ES-I3 (cell line): ENCODE data around the gene ANKFY1.

Experiments
- H3K36me3 ChIP-seq: 2 replicates; pipeline ENCODE4 v1.6.1; 2013; ENCODE audit warnings: mild to moderate bottlenecking, low read length, control low read depth, moderate library complexity; ENCODE audit not compliant: insufficient read depth
- H3K4me1 ChIP-seq: 2 replicates; pipeline ENCODE4 v1.6.1; 2013; ENCODE audit warnings: mild to moderate bottlenecking, control low read depth, low read length; ENCODE audit not compliant: insufficient read depth
- H3K9ac ChIP-seq: 2 replicates; pipeline ENCODE4 v1.6.1; 2013; ENCODE audit warnings: low read depth, mild to moderate bottlenecking, low read length, moderate library complexity
- H3K9me3 ChIP-seq: 2 replicates; pipeline ENCODE4 v1.6.1; 2013; ENCODE audit warnings: mild to moderate bottlenecking, low read length, moderate library complexity; ENCODE audit not compliant: control insufficient read depth, insufficient read depth

The ANKFY1 gene

GRCh38 chr17:4247971-4248388 lies 15.8 kb downstream of the ANKFY1 start:
- Histone ChIP-seq H3K36me3 (0 out of 2 replicates have a peak, but pooled peaks cover 5% of the 10 kb centered on the region), H3K4me1 (peaks cover 26% of the 10 kb centered on the region), H3K9ac (no peak overlapping the region), H3K9me3 (no peaks in the 10 kb centered on the region)

- no peaks in the 10 kb centered on the region for H3K9me3 ChIP-seq
- peaks cover 26% of the 10 kb centered on the region for H3K4me1 ChIP-seq
- H3K9ac ChIP-seq: no peak overlapping the region
Measured at GRCh38 chr17:4247361-4247970, 16.3 kb downstream of the ANKFY1 start.

GRCh38 chr17:4246674-4247073 lies 17.1 kb downstream of the ANKFY1 start:
- Histone ChIP-seq H3K4me1 (peaks cover 26% of the 10 kb centered on the region), H3K36me3 (0 out of 2 replicates have a peak, but pooled peaks cover 5% of the 10 kb centered on the region), H3K9me3 (no peaks in the 10 kb centered on the region), H3K9ac (no peak overlapping the region)

More at GRCh38 chr17:4247361-4247970, 16.3 kb downstream of the ANKFY1 start:
- H3K36me3 ChIP-seq: 0 out of 2 replicates have a peak, but pooled peaks cover 5% of the 10 kb centered on the region

GRCh38 chr17:4241535-4241934 lies 22.2 kb downstream of the ANKFY1 start:
- Histone ChIP-seq H3K36me3 (peaks cover 2% of the 10 kb centered on the region; the same call in 1 of the 2 replicates), H3K4me1 (peaks cover 2% of the 10 kb centered on the region; the same call in 1 of the 2 replicates), H3K9me3 (no peaks in the 10 kb centered on the region), H3K9ac (no peak overlapping the region)

- Histone ChIP-seq H3K9ac (no peak overlapping the region), H3K36me3 (peaks cover 3% of the 10 kb centered on the region), H3K9me3 (no peaks in the 10 kb centered on the region), H3K4me1 (no peaks in the 10 kb centered on the region)
Measured at GRCh38 chr17:4236456-4236855, 27.3 kb downstream of the ANKFY1 start.

GRCh38 chr17:4235372-4236279 lies 28.2 kb downstream of the ANKFY1 start:
- Histone ChIP-seq H3K36me3 (peaks cover 3% of the 10 kb centered on the region; the same call in 1 of the 2 replicates), H3K9me3 (no peaks in the 10 kb centered on the region), H3K9ac (no peak overlapping the region), H3K4me1 (peaks cover 5% of the 10 kb centered on the region; the same call in 1 of the 2 replicates)

- Histone ChIP-seq H3K36me3 (peaks cover 3% of the 10 kb centered on the region; the same call in 1 of the 2 replicates), H3K4me1 (peaks cover 12% of the 10 kb centered on the region), H3K9ac (no peak overlapping the region)
Measured at GRCh38 chr17:4234401-4234800, 29.4 kb downstream of the ANKFY1 start.

GRCh38 chr17:4233668-4234258 lies 30.0 kb downstream of the ANKFY1 start:
- H3K36me3 ChIP-seq: peaks cover 3% of the 10 kb centered on the region; the same call in 1 of the 2 replicates
- peaks cover 12% of the 10 kb centered on the region for H3K4me1 ChIP-seq

More at GRCh38 chr17:4234401-4234800, 29.4 kb downstream of the ANKFY1 start:
- H3K9me3 ChIP-seq: no peaks in the 10 kb centered on the region

GRCh38 chr17:4232168-4232813 lies 31.5 kb downstream of the ANKFY1 start:
- H3K9ac ChIP-seq: no peak overlapping the region
- H3K9me3 ChIP-seq: no peaks in the 10 kb centered on the region
- peaks cover 3% of the 10 kb centered on the region; the same call in 1 of the 2 replicates for H3K36me3 ChIP-seq
- peaks cover 12% of the 10 kb centered on the region for H3K4me1 ChIP-seq

More at GRCh38 chr17:4233668-4234258, 30.0 kb downstream of the ANKFY1 start:
- H3K9ac ChIP-seq: no peak overlapping the region
- H3K9me3 ChIP-seq: no peaks in the 10 kb centered on the region

GRCh38 chr17:4229627-4230541 lies 33.9 kb downstream of the ANKFY1 start:
- Histone ChIP-seq H3K9ac (no peak overlapping the region), H3K36me3 (peaks cover 3% of the 10 kb centered on the region; the same call in 1 of the 2 replicates)

GRCh38 chr17:4221899-4222659 lies 41.7 kb downstream of the ANKFY1 start:
- Histone ChIP-seq H3K4me1 (no peaks in the 10 kb centered on the region), H3K36me3 (peaks cover 3% of the 10 kb centered on the region; the same call in 1 of the 2 replicates), H3K9ac (no peak overlapping the region), H3K9me3 (no peaks in the 10 kb centered on the region)

More at GRCh38 chr17:4229627-4230541, 33.9 kb downstream of the ANKFY1 start:
- H3K9me3 ChIP-seq: no peaks in the 10 kb centered on the region
- H3K4me1 ChIP-seq: peaks cover 12% of the 10 kb centered on the region

- peaks cover 7% of the 10 kb centered on the region; the same call in 1 of the 2 replicates for H3K36me3 ChIP-seq
- no peaks in the 10 kb centered on the region for H3K4me1 ChIP-seq
- no peaks in the 10 kb centered on the region for H3K9me3 ChIP-seq
- H3K9ac ChIP-seq: no peak overlapping the region
Measured at GRCh38 chr17:4221163-4221562, 42.6 kb downstream of the ANKFY1 start.
